ENCODE data around the gene LAMC1.

LAMC1 gene

GRCh38 chr1:183021405-183022201 lies 1.6 kb upstream of the LAMC1 start:
- DNase-seq (ENCODE audit: low read depth): no peak

GRCh38 chr1:183022202-183023145 lies 746 bp upstream of the LAMC1 start:
- DNase-seq (ENCODE audit: low read depth): peak; percentile 98

GRCh38 chr1:183023601-183024316 lies 539 bp downstream of the LAMC1 start:
- peak; percentile 59 for DNase-seq (ENCODE audit: low read depth)

GRCh38 chr1:183024317-183025009 lies 1.2 kb downstream of the LAMC1 start:
- DNase-seq (ENCODE audit: low read depth): peak; percentile 50

- DNase-seq (ENCODE audit: low read depth): no peak
These were observed 1.8 kb downstream of the LAMC1 start for GRCh38 chr1:183025010-183025337.

- peak; percentile 47 for DNase-seq (ENCODE audit: low read depth)
These were observed 2.9 kb downstream of the LAMC1 start for GRCh38 chr1:183025782-183026774.

GRCh38 chr1:183027031-183027430 lies 3.8 kb downstream of the LAMC1 start:
- DNase-seq (ENCODE audit: low read depth): no peak

GRCh38 chr1:183027791-183028190 lies 4.6 kb downstream of the LAMC1 start:
- DNase-seq (ENCODE audit: low read depth): no peak

- DNase-seq (ENCODE audit: low read depth): peak; percentile 81
These were observed 6.4 kb downstream of the LAMC1 start for GRCh38 chr1:183029591-183030000.

GRCh38 chr1:183030053-183030452 lies 6.8 kb downstream of the LAMC1 start:
- DNase-seq (ENCODE audit: low read depth): peak; percentile 86

- DNase-seq (ENCODE audit: low read depth): peak; percentile 54
These were observed 9.1 kb downstream of the LAMC1 start for GRCh38 chr1:183032122-183032921.

- DNase-seq (ENCODE audit: low read depth): no peak
These were observed 10.0 kb downstream of the LAMC1 start for GRCh38 chr1:183033205-183033604.

GRCh38 chr1:183034682-183035081 lies 11.5 kb downstream of the LAMC1 start:
- DNase-seq (ENCODE audit: low read depth): no peak

- no peak for DNase-seq (ENCODE audit: low read depth)
These were observed 15.2 kb downstream of the LAMC1 start for GRCh38 chr1:183038333-183038866.

GRCh38 chr1:183038913-183039312 lies 15.7 kb downstream of the LAMC1 start:
- DNase-seq (ENCODE audit: low read depth): no peak

GRCh38 chr1:183039330-183039729 lies 16.1 kb downstream of the LAMC1 start:
- no peak for DNase-seq (ENCODE audit: low read depth)

GRCh38 chr1:183039985-183040447 lies 16.8 kb downstream of the LAMC1 start:
- peak; percentile 92 for DNase-seq (ENCODE audit: low read depth)

GRCh38 chr1:183040547-183040971 lies 17.3 kb downstream of the LAMC1 start:
- DNase-seq (ENCODE audit: low read depth): peak; percentile 58

GRCh38 chr1:183043254-183043653 lies 20.0 kb downstream of the LAMC1 start:
- DNase-seq (ENCODE audit: low read depth): no peak

Data from iris pigment epithelial cell (primary cell).